HEK293 (cell line): ENCODE data around the gene INKA2.

Experiments used
- CTCF ChIA-PET: fragments of 350-600 bp; formaldehyde crosslinking; extraction: SDS; loops from one replicate; lab custom pipeline; 2021; ENCODE audit warnings: antibody characterized with exemption; lab: Yijun Ruan, JAX
- POLR2A ChIA-PET: fragments of 300-600 bp; formaldehyde crosslinking; extraction: SDS; loops from one replicate; lab custom pipeline; 2020; ENCODE audit warnings: antibody characterized with exemption, inconsistent platforms; lab: Yijun Ruan, JAX
- H3K27ac ChIP-seq: fragments of 200-500 bp; sonication (Bioruptor generic); 2 replicates; pipeline ENCODE4 v1.5.1; 2014; ENCODE audit warnings: low read depth, low read length, control low read depth, inconsistent platforms; ENCODE audit errors: extremely low read depth
- H3K36me3 ChIP-seq, 2 experiments: fragments of 200-500 bp in 1 of 2; sonication (Bioruptor generic) in 1 of 2; 1 replicate in 1 of 2; 2 replicates in 1 of 2; pipeline ENCODE4 v1.5.1; 2014 to 2017; ENCODE audit warnings: inconsistent platforms in 2 of 2, low read length in 2 of 2; ENCODE audit not compliant: control insufficient read depth in 2 of 2, insufficient read depth in 1 of 2
- H3K4me1 ChIP-seq: fragments of 200-500 bp; sonication (Bioruptor generic); 2 replicates; pipeline ENCODE4 v1.5.1; 2014; ENCODE audit warnings: mild to moderate bottlenecking, low read length, inconsistent platforms; ENCODE audit not compliant: control insufficient read depth, insufficient read depth
- H3K4me3 ChIP-seq: 2 replicates; pipeline ENCODE4 v1.5.1; 2011; ENCODE audit warnings: low read depth, mild to moderate bottlenecking, control low read depth, low read length, moderate library complexity
- H3K9me3 ChIP-seq: fragments of 200-500 bp; sonication (Bioruptor generic); 2 replicates; pipeline ENCODE4 v1.5.1; 2014; ENCODE audit warnings: low read depth, low read length, inconsistent platforms; ENCODE audit not compliant: control insufficient read depth, insufficient read depth
- BCL11A ChIP-seq: fragments of 450-650 bp; formaldehyde crosslinking; IDR thresholded peaks from 2 replicates; pipeline ENCODE4 v1.5.1; 2016; ENCODE audit warnings: low read depth, missing biosample characterization, missing genetic modification characterization
- HOXC10 ChIP-seq: sonication (generic); formaldehyde crosslinking; IDR thresholded peaks from 2 replicates; pipeline ENCODE4 v1.8.1; 2023; ENCODE audit warnings: mild to moderate bottlenecking, missing genetic modification reagents
- KLF7 ChIP-seq: fragments of 450-650 bp; formaldehyde crosslinking; IDR thresholded peaks from 2 replicates; pipeline ENCODE4 v1.5.1; 2016; ENCODE audit warnings: missing biosample characterization, missing genetic modification characterization, borderline replicate concordance
- MYNN ChIP-seq: fragments of 450-650 bp; formaldehyde crosslinking; IDR thresholded peaks from 2 replicates; pipeline ENCODE4 v1.5.1; 2016; ENCODE audit warnings: missing biosample characterization, missing genetic modification characterization, borderline replicate concordance
- SCRT2 ChIP-seq: fragments of 450-650 bp; formaldehyde crosslinking; IDR thresholded peaks from 2 replicates; pipeline ENCODE4 v1.5.1; 2016; ENCODE audit warnings: missing biosample characterization, missing genetic modification characterization
- ZBTB17 ChIP-seq: fragments of 450-650 bp; formaldehyde crosslinking; IDR thresholded peaks from 2 replicates; pipeline ENCODE4 v1.5.1; 2016; ENCODE audit warnings: missing biosample characterization, missing genetic modification characterization
- ZBTB8A ChIP-seq: fragments of 450-650 bp; formaldehyde crosslinking; IDR thresholded peaks from 2 replicates; pipeline ENCODE4 v1.5.1; 2016; ENCODE audit warnings: missing biosample characterization, missing genetic modification characterization
- ZEB2 ChIP-seq: fragments of 450-650 bp; formaldehyde crosslinking; IDR thresholded peaks from 2 replicates; pipeline ENCODE4 v1.5.1; 2016; ENCODE audit warnings: missing biosample characterization, missing genetic modification characterization
- ZFHX2 ChIP-seq: fragments of 450-650 bp; formaldehyde crosslinking; conservative IDR thresholded peaks from 2 replicates; pipeline ENCODE4 v1.5.1; 2016; ENCODE audit warnings: missing biosample characterization, missing genetic modification characterization
- ZNF175 ChIP-seq: fragments of 450-650 bp; formaldehyde crosslinking; IDR thresholded peaks from 2 replicates; pipeline ENCODE4 v1.5.1; 2016; ENCODE audit warnings: missing biosample characterization, missing genetic modification characterization
- ZNF37A ChIP-seq: fragments of 450-650 bp; IDR thresholded peaks from 2 replicates; pipeline ENCODE4 v1.5.1; 2018; ENCODE audit warnings: missing biosample characterization, missing genetic modification characterization
- ZNF398 ChIP-seq: fragments of 450-650 bp; formaldehyde crosslinking; IDR thresholded peaks from 2 replicates; pipeline ENCODE4 v1.5.1; 2017; ENCODE audit warnings: missing biosample characterization, missing genetic modification characterization
- ZNF48 ChIP-seq: fragments of 450-650 bp; formaldehyde crosslinking; IDR thresholded peaks from 2 replicates; pipeline ENCODE4 v1.5.1; 2016; ENCODE audit warnings: missing biosample characterization, missing genetic modification characterization
- ZNF600 ChIP-seq: fragments of 450-650 bp; formaldehyde crosslinking; IDR thresholded peaks from 2 replicates; pipeline ENCODE4 v1.5.1; 2016; ENCODE audit warnings: missing biosample characterization, missing genetic modification characterization
- ZNF704 ChIP-seq: fragments of 450-650 bp; formaldehyde crosslinking; IDR thresholded peaks from 2 replicates; pipeline ENCODE4 v1.5.1; 2016; ENCODE audit warnings: missing biosample characterization, missing genetic modification characterization
- TF ChIP-seq, protein P1 (sequence below): fragments of 450-650 bp; formaldehyde crosslinking; IDR thresholded peaks from 2 replicates; pipeline ENCODE4 v1.5.1; 2016; ENCODE audit warnings: missing biosample characterization, missing genetic modification characterization
- TF ChIP-seq, protein P2 (sequence below): fragments of 450-650 bp; formaldehyde crosslinking; IDR thresholded peaks from 2 replicates; pipeline ENCODE4 v1.5.1; 2016; ENCODE audit warnings: missing biosample characterization, missing genetic modification characterization, low read depth
- TF ChIP-seq, protein P3 (sequence below): fragments of 450-650 bp; formaldehyde crosslinking; IDR thresholded peaks from 2 replicates; pipeline ENCODE4 v1.5.0; 2017; ENCODE audit warnings: missing biosample characterization, missing genetic modification characterization, borderline replicate concordance
- TF ChIP-seq, protein P4 (sequence below): fragments of 450-650 bp; formaldehyde crosslinking; IDR thresholded peaks from 2 replicates; pipeline ENCODE4 v1.5.1; 2016; ENCODE audit warnings: missing biosample characterization, missing genetic modification characterization

Gene INKA2

DNA sequence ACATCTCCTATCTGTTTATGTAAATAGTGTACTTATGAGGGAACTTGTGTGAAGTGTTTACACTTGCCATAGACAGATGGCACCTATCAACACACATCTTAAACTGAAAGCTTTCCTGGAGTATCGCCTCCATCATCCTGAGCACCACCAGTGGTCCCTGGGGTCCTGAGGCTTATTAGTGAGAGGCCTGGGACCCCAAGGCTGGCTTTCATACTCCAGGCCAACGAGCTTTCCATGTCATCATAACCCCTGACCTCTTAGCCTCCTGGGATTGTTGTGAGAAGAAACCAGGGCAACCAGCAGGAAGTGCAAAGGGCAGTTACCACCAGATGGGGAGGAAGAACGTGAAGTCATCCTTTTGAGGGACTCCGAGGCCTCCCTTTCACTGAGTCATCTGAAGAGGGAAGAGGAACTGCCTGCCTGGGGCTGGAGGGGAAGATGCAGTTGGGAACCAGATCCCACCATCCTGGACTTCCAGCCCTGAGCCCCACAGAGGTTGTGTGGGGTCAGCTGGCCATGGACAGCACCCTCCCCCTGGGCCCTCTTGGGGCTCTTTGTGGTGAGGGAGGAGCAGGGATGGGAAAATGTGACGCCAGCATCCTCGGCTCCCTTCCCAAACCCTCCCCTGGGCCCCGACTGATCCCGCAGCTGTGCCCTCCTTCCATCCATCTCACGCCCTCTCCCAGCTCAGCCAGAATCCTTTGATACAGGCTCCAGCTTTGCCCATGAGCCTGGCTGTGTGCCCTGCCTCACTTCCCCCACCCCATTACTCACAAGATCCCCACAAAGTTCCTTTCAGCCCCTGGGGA lies 5.8 kb downstream of the INKA2 start:
- Histone ChIP-seq H3K27ac (no peak overlapping the region), H3K4me3 (no peak overlapping the region), H3K36me3 (no peaks in the 10 kb centered on the region), H3K4me1 (peaks cover 21% of the 10 kb centered on the region), H3K9me3 (no peaks in the 10 kb centered on the region)
- ChIA-PET CTCF (interaction anchor here (0.6 kb wide), 1 partner anchor 60 kb away, joined by 3 read pairs; no protein-coding TSS in a partner anchor), POLR2A (no interaction called here)
- TF ChIP-seq, protein P1, sequence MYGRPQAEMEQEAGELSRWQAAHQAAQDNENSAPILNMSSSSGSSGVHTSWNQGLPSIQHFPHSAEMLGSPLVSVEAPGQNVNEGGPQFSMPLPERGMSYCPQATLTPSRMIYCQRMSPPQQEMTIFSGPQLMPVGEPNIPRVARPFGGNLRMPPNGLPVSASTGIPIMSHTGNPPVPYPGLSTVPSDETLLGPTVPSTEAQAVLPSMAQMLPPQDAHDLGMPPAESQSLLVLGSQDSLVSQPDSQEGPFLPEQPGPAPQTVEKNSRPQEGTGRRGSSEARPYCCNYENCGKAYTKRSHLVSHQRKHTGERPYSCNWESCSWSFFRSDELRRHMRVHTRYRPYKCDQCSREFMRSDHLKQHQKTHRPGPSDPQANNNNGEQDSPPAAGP (tag by site-specific recombination): 0 out of 2 replicates have a peak, but pooled peaks have one; percentile 27
- 0 out of 2 replicates have a peak, but pooled peaks have one; percentile 27 for TF ChIP-seq ZNF600 (tag by site-specific recombination)
- TF ChIP-seq ZNF398 (tag by site-specific recombination): peak; percentile 43
- no peak for TF ChIP-seq KLF7 (tag by site-specific recombination)

DNA sequence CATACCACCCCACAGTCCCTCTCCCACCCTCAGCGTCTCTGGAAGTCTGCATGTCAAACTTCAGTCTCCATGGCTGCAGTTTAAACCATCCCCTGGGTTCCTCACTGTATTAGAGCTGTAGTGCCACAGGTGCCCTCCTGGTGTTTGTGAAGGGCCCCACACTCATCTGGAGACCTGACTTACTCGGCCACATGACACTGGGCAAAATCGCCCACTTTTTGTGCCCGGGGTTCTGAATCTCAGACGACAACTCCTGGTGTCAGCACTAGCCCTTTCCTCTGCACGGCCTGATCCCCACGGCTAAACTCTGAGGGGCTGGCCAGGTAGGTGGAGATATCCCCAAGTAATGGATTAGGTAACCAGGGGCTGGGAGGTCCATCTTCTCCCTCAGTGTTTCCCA lies 6.5 kb downstream of the INKA2 start:
- no peaks in the 10 kb centered on the region for H3K9me3 ChIP-seq
- TF ChIP-seq ZNF175 (no peak), ZNF37A (no peak), SCRT2 (tag by site-specific recombination) (peak; percentile 54; the same call in 1 of the 2 replicates)
- TF ChIP-seq, protein P1 (tag by site-specific recombination): no peak
- POLR2A ChIA-PET: no interaction called here
- no peak overlapping the region for H3K4me3 ChIP-seq
- H3K4me1 ChIP-seq: peaks cover 16% of the 10 kb centered on the region
- CTCF ChIA-PET: interaction anchor here (0.6 kb wide), 1 partner anchor 60 kb away, joined by 3 read pairs; no protein-coding TSS in a partner anchor
- H3K36me3 ChIP-seq: no peaks in the 10 kb centered on the region
- H3K27ac ChIP-seq: no peak overlapping the region

- Histone ChIP-seq H3K4me1 (peaks cover 9% of the 10 kb centered on the region), H3K27ac (no peak overlapping the region), H3K9me3 (no peaks in the 10 kb centered on the region), H3K36me3 (no peaks in the 10 kb centered on the region), H3K4me3 (no peak overlapping the region)
- ChIA-PET CTCF (no interaction called here), POLR2A (interaction anchor here (1.1 kb wide), 1 partner anchor 11 kb away, joined by 3 read pairs; no protein-coding TSS in a partner anchor)
- TF ChIP-seq BCL11A (tag by site-specific recombination) (no peak), ZEB2 (tag by site-specific recombination) (no peak), ZNF704 (tag by site-specific recombination) (no peak), ZBTB17 (no peak), MYNN (tag by site-specific recombination) (no peak), ZBTB8A (tag by site-specific recombination) (no peak), HOXC10 (no peak), ZNF48 (tag by site-specific recombination) (no peak), ZFHX2 (tag by site-specific recombination) (no peak)
- TF ChIP-seq, protein P2, sequence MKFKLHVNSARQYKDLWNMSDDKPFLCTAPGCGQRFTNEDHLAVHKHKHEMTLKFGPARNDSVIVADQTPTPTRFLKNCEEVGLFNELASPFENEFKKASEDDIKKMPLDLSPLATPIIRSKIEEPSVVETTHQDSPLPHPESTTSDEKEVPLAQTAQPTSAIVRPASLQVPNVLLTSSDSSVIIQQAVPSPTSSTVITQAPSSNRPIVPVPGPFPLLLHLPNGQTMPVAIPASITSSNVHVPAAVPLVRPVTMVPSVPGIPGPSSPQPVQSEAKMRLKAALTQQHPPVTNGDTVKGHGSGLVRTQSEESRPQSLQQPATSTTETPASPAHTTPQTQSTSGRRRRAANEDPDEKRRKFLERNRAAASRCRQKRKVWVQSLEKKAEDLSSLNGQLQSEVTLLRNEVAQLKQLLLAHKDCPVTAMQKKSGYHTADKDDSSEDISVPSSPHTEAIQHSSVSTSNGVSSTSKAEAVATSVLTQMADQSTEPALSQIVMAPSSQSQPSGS (tag by site-specific recombination): no peak
- TF ChIP-seq, protein P3, sequence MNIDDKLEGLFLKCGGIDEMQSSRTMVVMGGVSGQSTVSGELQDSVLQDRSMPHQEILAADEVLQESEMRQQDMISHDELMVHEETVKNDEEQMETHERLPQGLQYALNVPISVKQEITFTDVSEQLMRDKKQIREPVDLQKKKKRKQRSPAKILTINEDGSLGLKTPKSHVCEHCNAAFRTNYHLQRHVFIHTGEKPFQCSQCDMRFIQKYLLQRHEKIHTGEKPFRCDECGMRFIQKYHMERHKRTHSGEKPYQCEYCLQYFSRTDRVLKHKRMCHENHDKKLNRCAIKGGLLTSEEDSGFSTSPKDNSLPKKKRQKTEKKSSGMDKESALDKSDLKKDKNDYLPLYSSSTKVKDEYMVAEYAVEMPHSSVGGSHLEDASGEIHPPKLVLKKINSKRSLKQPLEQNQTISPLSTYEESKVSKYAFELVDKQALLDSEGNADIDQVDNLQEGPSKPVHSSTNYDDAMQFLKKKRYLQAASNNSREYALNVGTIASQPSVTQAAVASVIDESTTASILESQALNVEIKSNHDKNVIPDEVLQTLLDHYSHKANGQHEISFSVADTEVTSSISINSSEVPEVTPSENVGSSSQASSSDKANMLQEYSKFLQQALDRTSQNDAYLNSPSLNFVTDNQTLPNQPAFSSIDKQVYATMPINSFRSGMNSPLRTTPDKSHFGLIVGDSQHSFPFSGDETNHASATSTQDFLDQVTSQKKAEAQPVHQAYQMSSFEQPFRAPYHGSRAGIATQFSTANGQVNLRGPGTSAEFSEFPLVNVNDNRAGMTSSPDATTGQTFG (tag by site-specific recombination): no peak
- TF ChIP-seq, protein P4, sequence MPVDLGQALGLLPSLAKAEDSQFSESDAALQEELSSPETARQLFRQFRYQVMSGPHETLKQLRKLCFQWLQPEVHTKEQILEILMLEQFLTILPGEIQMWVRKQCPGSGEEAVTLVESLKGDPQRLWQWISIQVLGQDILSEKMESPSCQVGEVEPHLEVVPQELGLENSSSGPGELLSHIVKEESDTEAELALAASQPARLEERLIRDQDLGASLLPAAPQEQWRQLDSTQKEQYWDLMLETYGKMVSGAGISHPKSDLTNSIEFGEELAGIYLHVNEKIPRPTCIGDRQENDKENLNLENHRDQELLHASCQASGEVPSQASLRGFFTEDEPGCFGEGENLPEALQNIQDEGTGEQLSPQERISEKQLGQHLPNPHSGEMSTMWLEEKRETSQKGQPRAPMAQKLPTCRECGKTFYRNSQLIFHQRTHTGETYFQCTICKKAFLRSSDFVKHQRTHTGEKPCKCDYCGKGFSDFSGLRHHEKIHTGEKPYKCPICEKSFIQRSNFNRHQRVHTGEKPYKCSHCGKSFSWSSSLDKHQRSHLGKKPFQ (tag by site-specific recombination): no peak
Measured at GRCh38 chr1:111731956-111732355, 7.2 kb downstream of the INKA2 start.
